ENCODE results near the gene UBXN4.

Gene UBXN4

GRCh38 chr2:135815269-135815668 lies 73.6 kb downstream of the UBXN4 start:
- DNase-seq = no peak

- DNase-seq = no peak
Measured at GRCh38 chr2:135817466-135817865, 75.8 kb downstream of the UBXN4 start.

GRCh38 chr2:135817951-135818350 lies 76.3 kb downstream of the UBXN4 start:
- no peak for DNase-seq

GRCh38 chr2:135818937-135819610 lies 77.4 kb downstream of the UBXN4 start:
- DNase-seq = no peak

GRCh38 chr2:135820003-135820618 lies 78.5 kb downstream of the UBXN4 start:
- no peak for DNase-seq

- DNase-seq = no peak
Measured at GRCh38 chr2:135821190-135821589, 79.5 kb downstream of the UBXN4 start.

- no peak for DNase-seq
Measured at GRCh38 chr2:135822855-135823254, 81.2 kb downstream of the UBXN4 start.

- no peak for DNase-seq
Measured at GRCh38 chr2:135825131-135825530, 83.5 kb downstream of the UBXN4 start.

- no peak for DNase-seq
Measured at GRCh38 chr2:135825550-135826176, 84.0 kb downstream of the UBXN4 start.

GRCh38 chr2:135826544-135826943 lies 84.9 kb downstream of the UBXN4 start:
- no peak for DNase-seq

- DNase-seq = peak; percentile 67
Measured at GRCh38 chr2:135829378-135830135, 87.9 kb downstream of the UBXN4 start.

- DNase-seq = no peak
Measured at GRCh38 chr2:135831180-135831812, 89.6 kb downstream of the UBXN4 start.

GRCh38 chr2:135832891-135833290 lies 91.2 kb downstream of the UBXN4 start:
- DNase-seq = no peak

All from NCI-H1092 (cell line).